HepG2 (cell line): ENCODE measurements around the gene IRF2. TPM values are rescaled to one million over a fixed set of nuclear protein-coding genes. Genes with fewer than 3 reads are reported as not detected.

Source experiments
- CBFB ChIP-seq: sonication (generic); formaldehyde crosslinking; IDR thresholded peaks from 2 replicates; pipeline ENCODE4 v1.4.0; 2020; ENCODE audit warnings: missing genetic modification reagents
- CSRNP2 ChIP-seq: sonication (generic); formaldehyde crosslinking; conservative IDR thresholded peaks from 2 replicates; pipeline ENCODE4 v1.8.0; 2022; ENCODE audit warnings: low read depth, missing genetic modification reagents
- HCFC1 ChIP-seq: fragments of 150-350 bp; IDR thresholded peaks from 2 replicates; pipeline ENCODE4 v1.6.1; 2014; ENCODE audit warnings: low read depth, low read length
- MIER3 ChIP-seq: IDR thresholded peaks from 2 replicates; pipeline ENCODE4 v1.6.1; 2016; ENCODE audit warnings: missing compliant biosample characterization, borderline replicate concordance
- SP2 ChIP-seq: sonication (generic); formaldehyde crosslinking; IDR thresholded peaks from 2 replicates; pipeline ENCODE4 v1.5.1; 2020; ENCODE audit warnings: mild to moderate bottlenecking, missing genetic modification reagents
- THAP11 ChIP-seq: IDR thresholded peaks from 2 replicates; pipeline ENCODE4 v1.6.1; 2016; ENCODE audit warnings: missing biosample characterization, missing genetic modification reagents
- ZBTB42 ChIP-seq: sonication (generic); formaldehyde crosslinking; IDR thresholded peaks from 2 replicates; pipeline ENCODE4 v1.5.0; 2020; ENCODE audit warnings: mild to moderate bottlenecking, missing genetic modification reagents
- ZC3H13 ChIP-seq: sonication (generic); formaldehyde crosslinking; IDR thresholded peaks from 2 replicates; pipeline ENCODE4 v1.8.1; 2023; ENCODE audit warnings: mild to moderate bottlenecking, missing genetic modification reagents, moderate library complexity
- ZNF121 ChIP-seq: sonication (generic); formaldehyde crosslinking; IDR thresholded peaks from 2 replicates; pipeline ENCODE4 v1.5.0; 2020; ENCODE audit warnings: mild to moderate bottlenecking, missing genetic modification reagents
- ZNF318 ChIP-seq: sonication (generic); formaldehyde crosslinking; IDR thresholded peaks from 2 replicates; pipeline ENCODE4 v1.4.0; 2020; ENCODE audit warnings: mild to moderate bottlenecking, missing genetic modification reagents
- ZNF331 ChIP-seq: sonication (generic); formaldehyde crosslinking; IDR thresholded peaks from 2 replicates; pipeline ENCODE4 v1.4.0; 2020; ENCODE audit warnings: missing genetic modification reagents
- ZNF687 ChIP-seq: sonication (generic); formaldehyde crosslinking; IDR thresholded peaks from 2 replicates; pipeline ENCODE4 v1.5.1; 2020; ENCODE audit warnings: mild to moderate bottlenecking, missing genetic modification reagents, moderate library complexity
- polyA plus RNA-seq, 8 experiments: library from polyadenylated mRNA; depleted of rRNA in 3 of 8; stranded (reverse) in 7 of 8; unstranded in 1 of 8; fragments of >200 nt; fragmentation: Illumina TruSeq in 4 of 8; extraction: Trizol in 4 of 8; gene quantifications; 2 replicates each; pipeline versions ENCODE4 v1.2.1 to v1.2.3, GENCODE V29; 2011 to 2016; ENCODE audit warnings: low read depth in 4 of 8, missing spikeins in 1 of 8, mixed read lengths in 1 of 8; ENCODE audit not compliant: insufficient read depth in 1 of 8
- total RNA-seq, 5 experiments: library from RNA; depleted of rRNA; stranded (reverse); fragments of >200 nt; fragmentation: Illumina TruSeq; extraction: Trizol; gene quantifications; 2 replicates each; pipeline ENCODE4 v1.2.3, GENCODE V29; 2016; ENCODE audit warnings: low read depth in 1 of 5
- TF ChIP-seq, protein P1 (sequence below): sonication (generic); formaldehyde crosslinking; IDR thresholded peaks from 2 replicates; pipeline ENCODE4 v1.5.0; 2020; ENCODE audit warnings: mild to moderate bottlenecking, missing genetic modification reagents

IRF2 gene
- total and polyA plus RNA-seq, 2 of the 13 experiments (the other 11 are each of a cell fraction or from before 2014, with no cell fraction given), result 15.5 to 28.8 TPM

GRCh38 chr4:184384056-184384809 is 90.1 kb downstream of the IRF2 start (continued):
- TF ChIP-seq ZNF318 (CRISPR knock-in tag) (no peak), ZNF121 (CRISPR knock-in tag) (no peak), SP2 (CRISPR knock-in tag) (no peak), ZNF687 (peak; percentile 86), CSRNP2 (CRISPR knock-in tag) (no peak), CBFB (CRISPR knock-in tag) (no peak), ZNF331 (CRISPR knock-in tag) (peak; percentile 88), ZBTB42 (CRISPR knock-in tag) (no peak), MIER3 (CRISPR knock-in tag) (no peak), ZC3H13 (CRISPR knock-in tag) (peak; percentile 62; the same call in 1 of the 2 replicates), HCFC1 (no peak), THAP11 (peak; percentile 71)
- TF ChIP-seq, protein P1, sequence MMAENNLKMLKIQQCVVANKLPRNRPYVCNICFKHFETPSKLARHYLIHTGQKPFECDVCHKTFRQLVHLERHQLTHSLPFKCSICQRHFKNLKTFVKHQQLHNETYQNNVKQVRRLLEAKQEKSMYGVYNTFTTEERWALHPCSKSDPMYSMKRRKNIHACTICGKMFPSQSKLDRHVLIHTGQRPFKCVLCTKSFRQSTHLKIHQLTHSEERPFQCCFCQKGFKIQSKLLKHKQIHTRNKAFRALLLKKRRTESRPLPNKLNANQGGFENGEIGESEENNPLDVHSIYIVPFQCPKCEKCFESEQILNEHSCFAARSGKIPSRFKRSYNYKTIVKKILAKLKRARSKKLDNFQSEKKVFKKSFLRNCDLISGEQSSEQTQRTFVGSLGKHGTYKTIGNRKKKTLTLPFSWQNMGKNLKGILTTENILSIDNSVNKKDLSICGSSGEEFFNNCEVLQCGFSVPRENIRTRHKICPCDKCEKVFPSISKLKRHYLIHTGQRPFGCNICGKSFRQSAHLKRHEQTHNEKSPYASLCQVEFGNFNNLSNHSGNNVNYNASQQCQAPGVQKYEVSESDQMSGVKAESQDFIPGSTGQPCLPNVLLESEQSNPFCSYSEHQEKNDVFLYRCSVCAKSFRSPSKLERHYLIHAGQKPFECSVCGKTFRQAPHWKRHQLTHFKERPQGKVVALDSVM, result no peak
